Stimulated activated naive CD8-positive, alpha-beta T cell treated with anti-CD3 and anti-CD28 coated beads, Interleukin-15, Interleukin-2, amounts not matched to agents 100 ng/mL and 50 ng/mL, for 24 hours (primary cell): ENCODE results near the gene CREB3L1.
A peak's percentile ranks its signal among the peaks of the same experiment; 100 is the strongest.

Experiments
- H3K27ac Mint-ChIP-seq: one replicate; pipeline ENCODE4 v1.8.0; 2021; ENCODE audit warnings: mild to moderate bottlenecking, mixed read lengths
- H3K27me3 Mint-ChIP-seq: one replicate; pipeline ENCODE4 v1.8.0; 2021; ENCODE audit warnings: mixed read lengths
- H3K36me3 Mint-ChIP-seq: one replicate; pipeline ENCODE4 v1.8.0; 2021; ENCODE audit warnings: low read depth, mixed read lengths
- H3K4me1 Mint-ChIP-seq: one replicate; pipeline ENCODE4 v1.8.0; 2021; ENCODE audit warnings: low read depth, mixed read lengths
- H3K4me3 Mint-ChIP-seq: one replicate; pipeline ENCODE4 v1.8.0; 2021; ENCODE audit warnings: mild to moderate bottlenecking, mixed read lengths
- H3K9me3 Mint-ChIP-seq: one replicate; pipeline ENCODE4 v1.8.0; 2021; ENCODE audit warnings: mixed read lengths

Gene CREB3L1

DNA sequence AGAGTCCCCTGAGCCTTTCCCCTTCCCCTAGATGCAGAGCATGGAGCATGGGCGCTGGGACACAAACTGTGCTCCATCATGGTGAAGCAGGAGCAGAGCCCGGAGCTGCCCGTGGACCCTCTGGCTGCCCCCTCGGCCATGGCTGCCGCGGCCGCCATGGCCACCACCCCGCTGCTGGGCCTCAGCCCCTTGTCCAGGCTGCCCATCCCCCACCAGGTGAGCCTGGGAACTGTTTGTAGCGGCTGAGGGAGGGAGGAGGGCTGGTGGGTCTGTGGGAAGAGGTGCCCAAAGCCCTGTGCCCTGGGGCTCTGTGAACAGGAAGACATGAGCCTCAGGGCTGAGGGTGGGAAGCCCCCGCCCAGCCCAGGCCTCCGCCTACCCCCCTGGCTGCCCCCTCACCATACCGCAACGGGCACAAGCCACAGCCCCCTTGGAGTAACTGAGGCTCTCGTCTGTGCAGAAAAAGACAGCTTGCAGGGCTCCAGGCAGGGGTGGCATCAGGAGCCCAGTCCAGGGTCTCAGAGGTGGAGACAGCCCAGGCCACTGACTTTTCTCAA lies 30.4 kb downstream of the CREB3L1 start:
- Mint-ChIP-seq H3K27me3 (no peaks in the 10 kb centered on the region), H3K27ac (no peak overlapping the region)

DNA sequence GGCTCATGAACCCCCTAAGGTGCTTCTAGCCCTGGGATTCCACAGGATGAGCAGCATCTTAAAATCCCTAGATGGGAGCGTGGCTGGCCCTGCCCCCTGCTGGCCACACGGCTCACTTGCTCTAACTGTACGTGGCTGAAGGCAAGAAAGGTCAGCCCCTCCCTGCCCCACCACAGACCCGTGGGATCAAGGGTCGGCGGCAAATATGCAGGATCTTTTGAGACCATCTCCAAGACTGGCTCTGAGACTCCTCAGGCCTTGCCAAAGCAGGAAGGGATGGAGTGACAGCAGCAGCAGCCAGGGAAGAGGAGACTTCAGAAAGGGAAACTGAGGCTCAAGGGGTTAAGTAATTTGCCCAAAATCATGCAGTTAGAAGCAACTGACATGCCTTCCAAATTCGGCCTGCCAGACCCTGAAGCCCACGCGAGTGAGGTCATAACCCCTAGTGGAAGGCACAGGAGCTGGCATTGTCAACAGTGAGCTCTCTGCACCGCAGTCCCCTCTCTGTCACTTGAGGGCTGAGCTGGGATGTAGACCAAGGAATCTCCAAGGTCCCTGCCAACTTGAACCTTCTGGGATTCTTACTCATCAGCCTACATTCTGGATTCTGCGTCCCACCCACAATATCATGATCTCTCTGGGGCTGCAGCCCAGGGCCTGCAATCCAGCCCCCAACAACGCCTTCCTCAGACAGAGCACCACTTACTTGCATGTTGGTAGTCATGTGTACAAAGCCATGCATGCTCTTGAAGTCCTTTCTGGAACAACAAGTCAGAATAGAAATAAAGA lies 31.4 kb downstream of the CREB3L1 start:
- H3K4me1 Mint-ChIP-seq, result peaks cover 8% of the 10 kb centered on the region
- H3K27me3 Mint-ChIP-seq, result no peaks in the 10 kb centered on the region
- no peaks in the 10 kb centered on the region for H3K9me3 Mint-ChIP-seq
- H3K4me3 Mint-ChIP-seq, result no peak overlapping the region
- H3K36me3 Mint-ChIP-seq, result no peaks in the 10 kb centered on the region
- no peak overlapping the region for H3K27ac Mint-ChIP-seq

More for the DNA sequence above, 30.4 kb downstream of the CREB3L1 start:
- no peaks in the 10 kb centered on the region for H3K9me3 Mint-ChIP-seq
- H3K4me3 Mint-ChIP-seq, result no peak overlapping the region
- H3K36me3 Mint-ChIP-seq, result no peaks in the 10 kb centered on the region
- H3K4me1 Mint-ChIP-seq, result peaks cover 8% of the 10 kb centered on the region

DNA sequence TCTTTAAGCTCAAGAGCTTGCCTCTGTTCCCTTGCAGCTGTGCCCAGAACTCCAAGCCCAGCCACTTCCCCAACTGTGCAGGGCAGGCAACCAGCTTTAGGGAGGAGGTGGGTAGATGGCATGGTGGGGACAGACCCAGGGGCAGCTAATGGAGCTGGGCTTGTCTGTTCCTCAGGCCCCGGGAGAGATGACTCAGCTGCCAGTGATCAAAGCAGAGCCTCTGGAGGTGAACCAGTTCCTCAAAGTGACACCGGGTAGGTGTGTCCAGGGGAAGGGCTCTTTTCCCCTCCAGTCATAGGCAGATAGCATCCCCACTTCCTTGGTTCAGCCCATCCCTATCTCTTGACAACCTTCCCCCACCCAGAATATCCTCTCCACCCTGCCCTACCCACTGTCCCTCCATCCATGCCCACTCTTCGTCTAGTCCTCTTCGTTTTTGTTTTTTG lies 32.4 kb downstream of the CREB3L1 start:
- H3K4me1 Mint-ChIP-seq, result peaks cover 8% of the 10 kb centered on the region
- H3K4me3 Mint-ChIP-seq, result no peak overlapping the region
- no peaks in the 10 kb centered on the region for H3K36me3 Mint-ChIP-seq
- no peak overlapping the region for H3K27ac Mint-ChIP-seq
- H3K27me3 Mint-ChIP-seq, result no peaks in the 10 kb centered on the region
- no peaks in the 10 kb centered on the region for H3K9me3 Mint-ChIP-seq

DNA sequence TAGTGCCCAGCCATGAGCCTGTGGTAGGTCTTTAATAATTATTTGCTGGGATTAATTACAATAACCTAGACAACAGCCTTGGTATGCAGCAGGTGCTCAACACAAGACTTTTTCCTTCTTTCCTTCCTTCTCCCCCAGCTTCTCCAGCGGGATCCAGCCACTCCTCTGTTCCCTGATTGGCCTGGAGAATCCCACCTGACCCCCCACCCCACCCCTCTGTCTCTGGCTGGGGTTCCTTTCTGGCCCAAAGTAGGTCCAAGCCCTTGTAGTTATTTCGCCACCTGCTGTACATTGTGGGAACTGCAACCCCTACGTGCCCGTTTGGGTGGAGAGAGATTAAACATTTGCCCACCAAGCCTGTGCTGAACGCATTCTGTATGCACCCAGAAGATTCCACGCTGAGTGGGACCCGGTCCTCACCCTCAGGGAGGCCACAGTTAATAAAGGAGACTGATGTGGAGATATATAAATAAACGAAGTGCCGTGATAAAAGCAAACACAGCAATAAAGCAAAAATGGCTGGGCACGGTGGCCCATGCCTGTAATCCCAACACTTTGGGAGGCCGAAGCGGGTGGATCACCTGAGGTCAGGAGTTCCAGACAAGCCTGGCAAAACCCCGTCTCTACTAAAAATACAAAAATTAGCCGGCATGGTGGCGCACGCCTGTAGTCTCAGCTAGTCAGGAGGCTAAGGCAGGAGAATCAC lies 37.7 kb downstream of the CREB3L1 start:
- Mint-ChIP-seq H3K4me1 (peaks cover 18% of the 10 kb centered on the region), H3K4me3 (no peak overlapping the region), H3K27me3 (no peaks in the 10 kb centered on the region), H3K36me3 (no peaks in the 10 kb centered on the region), H3K9me3 (no peaks in the 10 kb centered on the region), H3K27ac (no peak overlapping the region)

DNA sequence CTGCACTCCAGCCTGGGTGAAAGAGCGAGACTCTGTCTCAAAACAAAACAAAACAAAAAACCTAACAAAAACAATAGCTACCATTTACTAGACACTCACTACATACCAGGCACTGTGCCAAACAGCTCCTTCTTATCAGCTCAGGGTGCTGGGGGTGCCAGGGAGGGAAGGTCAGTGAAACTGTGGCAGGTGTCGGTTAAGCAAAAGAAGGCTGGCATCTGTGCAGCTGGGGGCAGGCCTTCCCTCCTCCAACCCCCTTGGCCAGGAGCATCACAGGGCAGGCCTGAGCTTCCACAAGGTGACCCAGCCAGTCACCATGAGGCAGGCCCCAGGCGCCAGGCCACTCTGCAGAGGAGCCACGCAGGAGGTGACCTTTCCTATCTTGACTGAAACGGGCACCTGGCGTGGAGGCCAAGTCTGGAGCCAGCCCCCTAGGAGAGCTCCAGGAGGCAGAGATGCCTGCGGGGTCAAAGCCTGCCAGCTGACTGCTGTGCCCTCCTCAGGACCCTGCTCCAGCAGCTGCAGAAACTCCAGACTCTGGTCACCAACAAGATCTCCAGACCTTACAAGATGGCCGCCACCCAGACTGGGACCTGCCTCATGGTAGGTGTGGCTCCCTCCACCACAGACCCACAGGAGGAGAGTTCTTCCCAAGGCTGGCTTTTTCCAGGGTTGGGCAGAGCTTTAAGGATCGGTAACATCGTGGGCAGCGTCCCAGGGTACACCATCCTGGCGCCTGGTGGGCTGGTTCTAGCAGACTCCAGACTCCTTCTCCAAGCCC lies 38.5 kb downstream of the CREB3L1 start:
- Mint-ChIP-seq H3K27ac (no peak overlapping the region), H3K4me1 (peaks cover 18% of the 10 kb centered on the region), H3K9me3 (no peaks in the 10 kb centered on the region), H3K27me3 (no peaks in the 10 kb centered on the region), H3K36me3 (no peaks in the 10 kb centered on the region), H3K4me3 (no peak overlapping the region)

DNA sequence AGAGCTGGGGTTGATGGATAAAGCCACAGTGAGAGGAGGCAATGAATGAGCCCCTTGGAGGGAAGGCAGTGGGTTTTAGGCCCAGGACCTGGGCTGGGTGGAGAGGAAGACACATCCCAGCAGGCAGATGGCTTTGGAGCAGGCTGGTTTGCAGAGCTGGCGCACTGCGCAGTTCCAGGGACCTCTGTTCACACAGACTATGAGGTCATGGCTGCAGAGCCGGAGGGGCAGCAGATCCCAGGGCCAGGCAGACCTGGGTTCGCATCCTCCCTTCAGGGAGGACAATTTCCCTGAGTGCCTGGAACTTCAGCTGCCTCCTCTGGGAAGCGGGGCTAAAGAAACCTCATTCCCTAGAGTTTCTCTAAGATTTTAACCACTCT lies 41.6 kb downstream of the CREB3L1 start:
- H3K27me3 Mint-ChIP-seq, result no peaks in the 10 kb centered on the region
- no peaks in the 10 kb centered on the region for H3K36me3 Mint-ChIP-seq
- peak overlapping the region; percentile 78 for H3K27ac Mint-ChIP-seq
- H3K4me1 Mint-ChIP-seq, result peaks cover 18% of the 10 kb centered on the region
- H3K9me3 Mint-ChIP-seq, result no peaks in the 10 kb centered on the region
- peak overlapping the region; percentile 23 for H3K4me3 Mint-ChIP-seq

DNA sequence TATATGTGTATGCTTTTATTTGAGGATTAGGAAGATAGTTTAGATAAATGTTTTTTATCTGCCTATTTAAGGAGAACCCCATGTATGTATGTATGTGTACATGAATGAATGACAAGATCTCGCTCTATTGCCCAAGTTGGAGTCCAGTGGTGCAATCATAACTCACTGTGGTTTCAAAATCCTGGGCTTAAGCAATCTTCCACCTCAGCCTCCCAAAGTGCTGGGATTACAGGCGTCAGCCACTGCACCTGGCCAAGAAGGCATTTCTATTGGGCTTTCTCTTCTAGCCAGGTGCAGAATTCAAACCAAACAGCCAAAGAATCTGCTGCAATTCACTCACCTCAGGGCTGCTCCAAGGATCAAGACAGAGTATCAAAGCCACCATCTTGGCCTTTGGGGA lies 44.3 kb downstream of the CREB3L1 start:
- Mint-ChIP-seq H3K27me3 (peaks cover 3% of the 10 kb centered on the region), H3K4me3 (no peak overlapping the region), H3K4me1 (peaks cover 15% of the 10 kb centered on the region), H3K36me3 (no peaks in the 10 kb centered on the region), H3K27ac (no peak overlapping the region), H3K9me3 (no peaks in the 10 kb centered on the region)

DNA sequence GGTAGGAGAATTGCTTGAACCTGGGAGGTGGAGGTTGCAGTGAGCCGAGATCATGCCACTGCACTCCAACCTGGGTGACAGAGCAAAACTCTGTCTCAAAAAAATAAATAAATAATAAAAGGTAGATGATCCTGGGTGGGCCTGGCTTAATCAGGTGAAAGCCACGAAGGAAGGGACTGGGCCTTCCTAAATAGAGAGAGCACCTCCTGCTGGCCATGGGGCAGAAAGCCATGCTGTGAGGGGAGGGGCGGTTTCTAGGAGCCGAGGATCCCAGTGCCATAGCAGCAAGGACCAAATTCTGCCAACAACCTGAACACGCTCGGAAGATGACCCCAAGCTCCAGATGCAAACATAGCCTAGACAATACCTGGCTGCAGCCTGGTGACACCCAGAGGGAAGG lies 45.3 kb downstream of the CREB3L1 start:
- Mint-ChIP-seq H3K27ac (no peak overlapping the region), H3K9me3 (no peaks in the 10 kb centered on the region), H3K4me1 (peaks cover 15% of the 10 kb centered on the region), H3K4me3 (no peak overlapping the region), H3K27me3 (peaks cover 4% of the 10 kb centered on the region), H3K36me3 (no peaks in the 10 kb centered on the region)

DNA sequence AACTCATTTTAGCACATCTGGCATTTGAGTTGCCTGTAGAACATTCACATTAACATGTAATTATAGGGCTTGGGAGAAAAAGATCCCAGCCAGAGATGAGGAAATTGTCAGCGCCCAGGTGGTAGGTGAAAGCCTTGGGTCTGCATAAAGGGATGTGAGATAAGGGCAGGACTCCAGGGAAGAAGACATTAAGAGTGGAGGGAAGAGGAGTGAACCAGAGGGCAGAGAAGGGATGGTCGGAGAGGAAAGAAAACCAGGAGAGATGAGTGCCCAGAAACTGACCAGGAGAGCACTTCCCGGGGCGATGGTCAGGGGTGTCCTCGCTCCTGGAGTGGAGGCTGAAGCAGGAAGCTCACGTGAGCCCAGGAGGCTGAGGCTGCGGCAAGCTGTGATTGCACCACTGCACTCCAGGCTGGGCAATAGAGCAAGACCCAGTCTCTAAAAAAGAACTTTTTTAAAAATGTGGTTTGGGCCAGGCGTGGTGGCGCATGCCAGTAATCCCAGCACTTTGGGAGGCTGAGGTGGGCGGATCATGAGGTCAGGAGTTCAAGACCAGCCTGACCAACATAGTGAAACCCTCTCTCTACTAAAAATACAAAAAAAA lies 49.5 kb downstream of the CREB3L1 start:
- H3K4me1 Mint-ChIP-seq, result peaks cover 26% of the 10 kb centered on the region
- peaks cover 13% of the 10 kb centered on the region for H3K27me3 Mint-ChIP-seq
- H3K9me3 Mint-ChIP-seq, result no peaks in the 10 kb centered on the region
- H3K36me3 Mint-ChIP-seq, result no peaks in the 10 kb centered on the region
- no peak overlapping the region for H3K27ac Mint-ChIP-seq
- no peak overlapping the region for H3K4me3 Mint-ChIP-seq

DNA sequence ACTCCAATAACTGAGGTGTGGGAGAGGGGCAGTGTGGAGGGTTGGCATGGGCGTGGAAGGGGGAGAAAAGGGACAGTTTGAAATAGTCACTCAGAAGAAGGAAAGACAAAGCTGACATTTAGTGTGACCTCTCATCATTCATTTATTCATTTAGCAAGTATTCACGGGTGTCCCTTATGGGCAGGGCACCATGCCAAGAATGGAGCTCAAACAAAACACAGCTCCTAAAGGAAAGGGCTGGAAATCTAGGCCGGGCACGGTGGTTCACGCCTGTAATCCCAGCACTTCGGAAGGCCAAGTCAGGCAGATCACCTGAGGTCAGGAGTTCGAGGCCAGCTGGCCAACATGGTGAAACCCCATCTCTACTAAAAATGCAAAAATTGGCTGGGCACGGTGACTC lies 50.4 kb downstream of the CREB3L1 start:
- H3K9me3 Mint-ChIP-seq, result no peaks in the 10 kb centered on the region
- peaks cover 32% of the 10 kb centered on the region for H3K4me1 Mint-ChIP-seq
- H3K36me3 Mint-ChIP-seq, result no peaks in the 10 kb centered on the region
- H3K27ac Mint-ChIP-seq, result no peak overlapping the region
- H3K4me3 Mint-ChIP-seq, result no peak overlapping the region
- H3K27me3 Mint-ChIP-seq, result peaks cover 13% of the 10 kb centered on the region

DNA sequence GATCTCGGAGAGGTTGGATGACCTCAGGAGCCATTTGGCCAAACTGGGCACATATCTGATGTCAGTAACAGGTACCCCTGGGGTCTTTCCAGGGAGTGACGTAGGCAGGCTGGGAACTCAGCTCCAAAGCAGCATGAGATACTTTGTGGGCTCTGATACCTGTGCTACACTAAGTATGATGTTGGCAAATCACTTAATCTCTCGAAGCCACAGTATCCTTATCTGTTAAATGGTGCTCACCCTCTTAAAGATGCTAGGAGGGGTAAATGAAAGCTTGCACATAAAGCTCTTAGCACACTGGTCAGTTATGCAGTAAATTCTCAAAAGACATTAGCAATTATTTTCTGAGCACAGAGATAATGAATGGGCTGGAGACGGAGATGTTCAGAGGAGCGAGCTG lies 52.7 kb downstream of the CREB3L1 start:
- Mint-ChIP-seq H3K27ac (no peak overlapping the region), H3K9me3 (no peaks in the 10 kb centered on the region), H3K4me1 (peaks cover 40% of the 10 kb centered on the region), H3K4me3 (no peak overlapping the region), H3K27me3 (peaks cover 16% of the 10 kb centered on the region), H3K36me3 (no peaks in the 10 kb centered on the region)

DNA sequence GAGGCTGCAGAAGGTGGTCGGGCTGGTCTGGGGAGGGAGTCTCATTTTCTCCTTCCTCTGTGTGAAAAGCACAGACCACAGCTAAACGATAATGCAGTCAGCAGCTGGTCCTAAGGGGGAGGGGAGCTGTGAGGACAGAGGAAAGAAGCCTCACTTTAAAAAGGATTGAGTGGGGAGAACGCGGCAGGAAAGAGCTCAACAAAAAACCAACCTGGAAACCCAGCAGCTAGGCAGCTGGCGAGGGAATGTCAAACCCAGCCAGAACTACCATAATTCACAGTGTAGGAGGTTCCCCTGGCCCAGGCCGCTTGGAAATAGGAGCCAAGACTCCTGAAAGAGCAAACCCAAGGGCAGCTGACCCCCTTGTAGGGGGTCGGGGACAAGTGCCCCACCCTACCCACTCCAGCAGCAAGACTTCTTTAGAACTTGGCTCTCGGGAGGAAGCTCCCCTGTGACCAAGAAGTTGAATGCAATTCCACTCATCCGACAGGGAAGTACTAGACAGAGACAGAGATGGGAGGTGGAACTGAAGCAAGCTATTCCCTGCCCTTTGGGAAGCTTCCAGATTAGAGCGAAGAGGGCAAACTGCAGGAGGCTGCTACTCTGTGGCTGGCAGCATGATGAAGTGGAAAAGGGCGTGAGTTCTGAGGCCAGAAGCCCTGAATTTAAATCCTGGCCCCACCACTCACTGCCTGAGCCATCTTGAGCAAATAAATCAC lies 53.3 kb downstream of the CREB3L1 start:
- Mint-ChIP-seq H3K4me1 (peaks cover 42% of the 10 kb centered on the region), H3K27ac (no peak overlapping the region)

DNA sequence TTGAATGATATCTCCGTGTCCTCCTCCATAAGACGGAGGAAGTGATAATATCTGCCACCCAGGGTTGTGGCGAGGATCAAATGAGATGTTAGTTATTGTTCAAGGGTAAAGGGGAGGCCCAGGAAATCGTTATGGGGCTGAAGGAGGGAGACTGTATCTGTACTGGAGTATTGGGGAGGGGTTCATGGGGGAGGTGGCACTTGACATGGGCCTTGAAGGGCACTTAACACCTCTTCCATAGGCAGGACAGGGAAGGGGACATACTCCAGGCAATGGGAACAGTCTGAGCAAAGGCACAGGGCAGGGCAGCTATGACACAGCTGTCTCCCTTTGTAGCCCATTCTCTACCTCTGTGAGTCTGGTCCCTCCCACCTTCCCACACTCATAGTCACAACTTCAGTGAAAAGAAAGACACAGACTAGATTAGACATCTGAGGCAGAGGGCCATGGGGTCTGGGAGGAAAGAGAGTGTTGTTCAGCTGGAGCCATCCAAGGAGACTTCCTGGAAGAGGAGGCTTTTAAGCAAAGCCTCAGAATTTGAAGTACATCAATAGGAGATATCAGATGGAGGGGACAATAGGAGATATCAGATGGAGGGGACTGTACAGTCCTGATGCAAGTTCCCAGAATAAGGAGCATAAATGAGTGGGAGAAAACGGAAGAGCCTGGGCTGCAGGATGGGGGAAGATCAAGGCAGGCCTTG lies 54.0 kb downstream of the CREB3L1 start:
- H3K36me3 Mint-ChIP-seq, result no peaks in the 10 kb centered on the region
- H3K27ac Mint-ChIP-seq, result no peak overlapping the region
- H3K9me3 Mint-ChIP-seq, result no peaks in the 10 kb centered on the region
- peaks cover 16% of the 10 kb centered on the region for H3K27me3 Mint-ChIP-seq
- H3K4me3 Mint-ChIP-seq, result peak overlapping the region; percentile 49
- peaks cover 46% of the 10 kb centered on the region for H3K4me1 Mint-ChIP-seq

More for the DNA sequence above, 53.3 kb downstream of the CREB3L1 start:
- Mint-ChIP-seq H3K9me3 (no peaks in the 10 kb centered on the region), H3K27me3 (peaks cover 16% of the 10 kb centered on the region), H3K4me3 (peak overlapping the region; percentile 9), H3K36me3 (no peaks in the 10 kb centered on the region)
